Brain pericyte (primary cell): ENCODE data around the gene CHKA.

Experiments used
- DNase-seq: peaks from one replicate; pipeline ENCODE4 v3.0.0-alpha.2; 2012; ENCODE audit warnings: low read depth, low spot score

CHKA gene

GRCh38 chr11:68044145-68044813 lies 76.9 kb downstream of the CHKA start:
- DNase-seq = no peak

GRCh38 chr11:68043349-68044144 lies 77.6 kb downstream of the CHKA start:
- DNase-seq = peak; percentile 84

GRCh38 chr11:68043029-68043348 lies 78.2 kb downstream of the CHKA start:
- DNase-seq = no peak

- DNase-seq = no peak
These were observed 78.8 kb downstream of the CHKA start for GRCh38 chr11:68042219-68043028.

- DNase-seq = no peak
These were observed 79.5 kb downstream of the CHKA start for GRCh38 chr11:68041617-68042218.

- no peak for DNase-seq
These were observed 80.1 kb downstream of the CHKA start for GRCh38 chr11:68040957-68041591.

GRCh38 chr11:68040101-68040956 lies 80.9 kb downstream of the CHKA start:
- DNase-seq = no peak

- DNase-seq = no peak
These were observed 81.6 kb downstream of the CHKA start for GRCh38 chr11:68039526-68040086.

GRCh38 chr11:68038718-68039525 lies 82.3 kb downstream of the CHKA start, which contains the start of gene TCIRG1:
TSS of gene TCIRG1 (plus strand) at chr11:68039025. CDS start at chr11:68041272, 2,247 bp downstream.
- DNase-seq = no peak

GRCh38 chr11:68038226-68038717 lies 82.9 kb downstream of the CHKA start:
- no peak for DNase-seq

GRCh38 chr11:68037411-68038225 lies 83.6 kb downstream of the CHKA start:
- DNase-seq = no peak

GRCh38 chr11:68036717-68037239 lies 84.4 kb downstream of the CHKA start:
- no peak for DNase-seq

GRCh38 chr11:68036141-68036716 lies 85.0 kb downstream of the CHKA start:
- no peak for DNase-seq

GRCh38 chr11:68035266-68035876 lies 85.8 kb downstream of the CHKA start:
- DNase-seq = no peak

GRCh38 chr11:68033708-68034045 lies 87.5 kb downstream of the CHKA start:
- DNase-seq = no peak

GRCh38 chr11:68032997-68033707 lies 88.0 kb downstream of the CHKA start:
- DNase-seq = no peak

- no peak for DNase-seq
These were observed 89.2 kb downstream of the CHKA start for GRCh38 chr11:68032003-68032402.
